Spleen (tissue), 11 donors: ENCODE measurements around the gene UGT1A7. TPM values are rescaled to one million over a fixed set of nuclear protein-coding genes. Genes with fewer than 3 reads are reported as not detected.

Source experiments
- DNase-seq: peaks from one replicate; pipeline ENCODE4 v3.0.0-alpha.2; 2020
- H3K27ac ChIP-seq, 8 donors: fragments of 200-600 bp; sonication (generic) in 7 of 8; 1 replicate in 4 of 8; 2 replicates in 4 of 8; pipeline versions ENCODE4 v1.5.0 to v1.8.0; 2016 to 2021; ENCODE audit warnings: inconsistent platforms in 4 of 8, mild to moderate bottlenecking in 4 of 8, moderate library complexity in 1 of 8
- H3K27me3 ChIP-seq, 7 donors: fragments of 200-600 bp; sonication (generic) in 6 of 7; replicated peaks in 1 of 7; 1 replicate in 4 of 7; 2 replicates in 3 of 7; pipeline versions ENCODE4 v1.5.0 to v1.8.0; 2016 to 2021; ENCODE audit warnings: inconsistent platforms in 3 of 7, mild to moderate bottlenecking in 1 of 7
- H3K36me3 ChIP-seq, 6 donors: fragments of 200-600 bp; sonication (generic) in 5 of 6; 1 replicate in 4 of 6; 2 replicates in 2 of 6; pipeline versions ENCODE4 v1.5.0 to v1.8.0; 2016 to 2021; ENCODE audit warnings: inconsistent platforms in 2 of 6
- H3K4me1 ChIP-seq, 6 donors: fragments of 200-600 bp; sonication (generic) in 5 of 6; 1 replicate in 3 of 6; 2 replicates in 3 of 6; pipeline versions ENCODE4 v1.5.0 to v1.8.0; 2016 to 2021; ENCODE audit warnings: inconsistent platforms in 3 of 6
- H3K4me3 ChIP-seq, 8 donors: fragments of 200-600 bp; sonication (generic) in 7 of 8; 1 replicate in 4 of 8; 2 replicates in 4 of 8; pipeline versions ENCODE4 v1.5.0 to v1.8.0; 2016 to 2021; ENCODE audit warnings: inconsistent platforms in 4 of 8, mild to moderate bottlenecking in 4 of 8, moderate library complexity in 2 of 8
- H3K9me3 ChIP-seq, 8 donors: fragments of 200-600 bp; sonication (generic) in 7 of 8; 1 replicate in 4 of 8; 2 replicates in 4 of 8; pipeline versions ENCODE4 v1.5.0 to v1.8.0; 2016 to 2021; ENCODE audit warnings: inconsistent platforms in 4 of 8
- CTCF ChIP-seq, 11 experiments: fragments of 200-600 bp in 7 of 11; fragments of 450-650 bp in 4 of 11; sonication (generic) in 4 of 11; IDR thresholded peaks in 8 of 11; conservative IDR thresholded peaks in 3 of 11; 1 replicate in 7 of 11; 2 replicates in 4 of 11; pipeline versions ENCODE4 v1.4.0 to v1.8.0; 2016 to 2021; ENCODE audit warnings: antibody characterized with exemption in 11 of 11, inconsistent platforms in 4 of 11, mild to moderate bottlenecking in 1 of 11
- POLR2A ChIP-seq, 3 donors: fragments of 450-650 bp; IDR thresholded peaks; one replicate each; pipeline ENCODE4 v1.5.1; 2017; ENCODE audit warnings: antibody characterized with exemption in 3 of 3, mild to moderate bottlenecking in 1 of 3
- POLR2AphosphoS5 ChIP-seq, 3 donors: sonication (generic); formaldehyde crosslinking; IDR thresholded peaks; one replicate each; pipeline ENCODE4 v1.5.1; 2017; ENCODE audit warnings: antibody characterized with exemption in 3 of 3
- WGBS, 5 donors: extraction: QIAGEN DNeasy Blood & Tissue Kit in 3 of 5; methylation state at CpG; one replicate each; pipeline versions ENCODE4 v1.1.5 to v1.1.7; 2013 to 2018; 5-methylcytosine and 5-hydroxymethylcytosine counted together
- intact Hi-C: fragments of 100-400 bp; cut with DNase I; formaldehyde crosslinking; loops from one replicate; pipeline ENCODE4 v1.15.0; 2023; ENCODE audit warnings: low total_unique reads
- polyA plus RNA-seq, 3 donors: library from polyadenylated mRNA; stranded (reverse); fragments of 200-250 nt; gene quantifications; one replicate each; pipeline ENCODE4 v1.2.1, GENCODE V29; 2013
- total RNA-seq, 7 donors: library from RNA; depleted of rRNA in 3 of 7; stranded (reverse); fragments of >200 nt in 3 of 7; fragmentation: NEBNext Ultra II Directional in 4 of 7; extraction: Animal tissue kit (Norgen Biotek cat#: 25700) in 4 of 7; gene quantifications; one replicate each; pipeline versions ENCODE4 v1.1.0 to v1.2.1, GENCODE V29; 2016 to 2021
- donor health status: healthy with polysubstance abuse.
- donor health status: DM: no; HTN: no; CAD: no; lungs with moderate emphysema.
- donor health status: DM: no; HTN: no; CAD: no.
- donor health status: Bipolar disorder and iron deficiency.
- donor health status: healthy.
- donor health status: DM: no; HTN: no; CAD: no.
- donor health status: DM: yes; HTN: yes; CAD: no.

Gene UGT1A7
- total and polyA plus RNA-seq, 10 donors, result 0.03 TPM; not detected in 9

GRCh38 chr2:233779722-233780121 lies 98.0 kb downstream of the UGT1A7 start:
- Histone ChIP-seq H3K4me1 (no peaks in the 10 kb centered on the region), H3K27ac (no peak overlapping the region), H3K4me3 (no peak overlapping the region), H3K27me3 (peaks cover 0 to 11% (median 0%) of the 10 kb centered on the region in 7 donors), H3K9me3 (peaks cover 0 to 26% (median 12%) of the 10 kb centered on the region in 8 donors), H3K36me3 (no peaks in the 10 kb centered on the region)
- no peak for DNase-seq
- 82 to 92% (median 88%) methylated on average over 3 to 4 of the region's 4 CpGs for WGBS, 5 donors
- TF ChIP-seq POLR2AphosphoS5 (IDR thresholded peaks at IDR 0.05) (no peak), CTCF (IDR thresholded peaks at IDR 0.05 in 8 of 11, conservative IDR thresholded peaks at IDR 0.05 in 3 of 11) (no peak), POLR2A (IDR thresholded peaks at IDR 0.05) (no peak)
- intact Hi-C loops, result no loop called here

- DNase-seq, result no peak
- Histone ChIP-seq H3K9me3 (peaks cover 0 to 18% (median 7%) of the 10 kb centered on the region in 8 donors), H3K27ac (no peak overlapping the region), H3K4me3 (no peak overlapping the region), H3K36me3 (no peaks in the 10 kb centered on the region), H3K27me3 (peaks cover 0 to 17% (median 0%) of the 10 kb centered on the region in 7 donors), H3K4me1 (no peaks in the 10 kb centered on the region)
- no peak for TF ChIP-seq POLR2A (IDR thresholded peaks at IDR 0.05)
- 89 to 93% (median 91%) methylated on average over 4 of the region's 4 CpGs for WGBS, 5 donors
- intact Hi-C loops, result no loop called here
Measured at GRCh38 chr2:233780771-233781170, 99.1 kb downstream of the UGT1A7 start.

- peak; percentile 50 for DNase-seq
- WGBS, 5 donors, result 82 to 95% (median 90%) methylated on average over 6 to 7 of the region's 7 CpGs
- Histone ChIP-seq H3K27ac (no peak overlapping the region), H3K4me1 (no peaks in the 10 kb centered on the region), H3K36me3 (no peaks in the 10 kb centered on the region), H3K4me3 (no peak overlapping the region), H3K27me3 (peaks cover 0 to 28% (median 0%) of the 10 kb centered on the region in 7 donors), H3K9me3 (no peaks in the 10 kb centered on the region)
- TF ChIP-seq POLR2A (IDR thresholded peaks at IDR 0.05) (no peak), POLR2AphosphoS5 (IDR thresholded peaks at IDR 0.05) (no peak), CTCF (IDR thresholded peaks at IDR 0.05 in 8 of 11, conservative IDR thresholded peaks at IDR 0.05 in 3 of 11) (no peak)
- intact Hi-C loops, result no loop called here
Measured at GRCh38 chr2:233789554-233789953, 107.9 kb downstream of the UGT1A7 start.

GRCh38 chr2:233791151-233791882 lies 109.6 kb downstream of the UGT1A7 start:
- peaks cover 0 to 14% (median 0%) of the 10 kb centered on the region in 7 donors for H3K27me3 ChIP-seq
- no peaks in the 10 kb centered on the region for H3K9me3 ChIP-seq
- no peak overlapping the region for H3K4me3 ChIP-seq
- TF ChIP-seq POLR2AphosphoS5 (IDR thresholded peaks at IDR 0.05) (no peak), POLR2A (IDR thresholded peaks at IDR 0.05) (no peak), CTCF (IDR thresholded peaks at IDR 0.05 in 8 of 11, conservative IDR thresholded peaks at IDR 0.05 in 3 of 11) (no peak)
- intact Hi-C loops, result no loop called here
- no peaks in the 10 kb centered on the region for H3K36me3 ChIP-seq
- H3K27ac ChIP-seq, result no peak overlapping the region
- peak; percentile 41 for DNase-seq
- H3K4me1 ChIP-seq, result no peaks in the 10 kb centered on the region
- 85 to 90% (median 87%) methylated on average over 18 of the region's 18 CpGs for WGBS, 5 donors
